ENCODE results near the gene MBD3L2B.
"Not testable (repeated sequence)": the region's sequence is repeated elsewhere in the genome, so short reads cannot be mapped to it uniquely, and the experiment has no call there.

The MBD3L2B gene

GRCh38 chr19:7021331-7021730 lies at the start of gene MBD3L2B:
Gene MBD3L2B, minus strand, starts transcription at chr19:7021431. Its CDS starts 34 bp downstream, at chr19:7021397.
- not testable (repeated sequence) for H3K9me3 ChIP-seq (ENCODE audit: insufficient read depth, low read length); H3K4me3 ChIP-seq (ENCODE audit: insufficient read length, low read depth); DNase-seq (ENCODE audit: low read depth, low spot score); H3K36me3 ChIP-seq (ENCODE audit: insufficient read depth, insufficient read length, low read length); H3K4me1 ChIP-seq (ENCODE audit: insufficient read depth, insufficient read length); H3K9ac ChIP-seq (ENCODE audit: insufficient read length, low read depth); H3K27me3 ChIP-seq (ENCODE audit: insufficient read depth, insufficient read length)

DNA sequence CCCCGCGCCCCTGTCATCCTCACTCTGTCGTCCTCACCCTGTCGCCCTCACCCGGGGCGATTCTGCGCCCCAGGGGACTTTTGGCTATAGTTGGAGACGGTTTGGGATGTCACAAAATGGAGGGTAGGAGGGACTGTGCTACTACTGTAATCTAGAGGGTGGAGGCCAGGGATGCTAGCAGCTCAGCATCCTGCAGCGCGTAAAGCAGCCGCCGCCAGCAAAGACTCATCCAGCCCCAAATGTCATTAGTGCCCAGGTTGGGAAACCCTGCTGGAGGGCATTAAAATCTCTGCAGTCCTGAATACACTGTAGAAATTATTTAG lies 48.6 kb upstream of the MBD3L2B start:
- peak overlapping the region; percentile 97 for H3K4me3 ChIP-seq (ENCODE audit: insufficient read length, low read depth)

GRCh38 chr19:7069042-7069903 lies 48.0 kb upstream of the MBD3L2B start, which contains the start of gene ZNF557:
Gene ZNF557, plus strand, starts transcription at chr19:7069703. Its CDS starts 5,372 bp downstream, at chr19:7075075.
- DNase-seq (ENCODE audit: low read depth, low spot score): peak; percentile 97
- Histone ChIP-seq H3K9ac (ENCODE audit: insufficient read length, low read depth) (peak within 1 kb of the TSS; percentile 92), H3K36me3 (ENCODE audit: insufficient read depth, insufficient read length, low read length) (peaks cover 28% of the 10 kb centered on the region), H3K27me3 (ENCODE audit: insufficient read depth, insufficient read length) (no peaks in the 10 kb centered on the region), H3K4me1 (ENCODE audit: insufficient read depth, insufficient read length) (no peaks in the 10 kb centered on the region), H3K4me3 (ENCODE audit: insufficient read length, low read depth) (peak within 1 kb of the TSS; percentile 97), H3K9me3 (ENCODE audit: insufficient read depth, low read length) (peaks cover 13% of the 10 kb centered on the region; the same call in 1 of the 2 replicates)
- TF ChIP-seq YY1 (IDR thresholded peaks at IDR 0.05; ENCODE audit: insufficient read depth, insufficient read length) (no peak), ZNF274 (IDR thresholded peaks at IDR 0.05; ENCODE audit: low read depth, low read length) (no peak), SUZ12 (IDR thresholded peaks at IDR 0.05; ENCODE audit: extremely low read depth, insufficient read depth, insufficient read length) (no peak)

More for the DNA sequence above, 48.6 kb upstream of the MBD3L2B start:
- H3K9me3 ChIP-seq (ENCODE audit: insufficient read depth, low read length): peaks cover 13% of the 10 kb centered on the region; the same call in 1 of the 2 replicates
- TF ChIP-seq ZNF274 (IDR thresholded peaks at IDR 0.05; ENCODE audit: low read depth, low read length): no peak
- TF ChIP-seq SUZ12 (IDR thresholded peaks at IDR 0.05; ENCODE audit: extremely low read depth, insufficient read depth, insufficient read length): no peak
- TF ChIP-seq YY1 (IDR thresholded peaks at IDR 0.05; ENCODE audit: insufficient read depth, insufficient read length): no peak
- H3K4me1 ChIP-seq (ENCODE audit: insufficient read depth, insufficient read length): no peaks in the 10 kb centered on the region
- H3K27me3 ChIP-seq (ENCODE audit: insufficient read depth, insufficient read length): no peaks in the 10 kb centered on the region
- peaks cover 34% of the 10 kb centered on the region for H3K36me3 ChIP-seq (ENCODE audit: insufficient read depth, insufficient read length, low read length)
- H3K9ac ChIP-seq (ENCODE audit: insufficient read length, low read depth): peak overlapping the region; percentile 92
- no peak for DNase-seq (ENCODE audit: low read depth, low spot score)

DNA sequence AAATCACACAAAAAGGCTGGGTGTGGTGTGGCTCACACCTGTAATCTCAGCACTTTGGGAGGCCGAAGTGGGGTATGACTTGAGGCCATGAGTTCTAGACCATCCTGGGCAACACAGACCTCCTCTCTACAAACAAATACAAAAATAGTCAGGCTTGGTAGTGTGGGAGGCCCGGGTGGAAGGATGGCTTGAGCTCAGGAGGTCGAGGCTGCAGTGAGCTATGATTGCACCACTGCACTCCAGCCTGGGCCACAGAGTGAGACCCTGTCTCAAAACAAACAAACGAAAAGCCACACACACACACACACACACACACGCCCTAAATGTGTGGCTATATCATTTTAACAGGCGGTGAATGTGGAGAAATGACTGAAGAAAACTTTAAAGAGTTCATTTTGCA lies 47.4 kb upstream of the MBD3L2B start:
- H3K9me3 ChIP-seq (ENCODE audit: insufficient read depth, low read length): peaks cover 13% of the 10 kb centered on the region; the same call in 1 of the 2 replicates
- H3K4me1 ChIP-seq (ENCODE audit: insufficient read depth, insufficient read length): no peaks in the 10 kb centered on the region
- no peak overlapping the region for H3K4me3 ChIP-seq (ENCODE audit: insufficient read length, low read depth)
- H3K27me3 ChIP-seq (ENCODE audit: insufficient read depth, insufficient read length): no peaks in the 10 kb centered on the region
- TF ChIP-seq ZNF274 (IDR thresholded peaks at IDR 0.05; ENCODE audit: low read depth, low read length) (no peak), SUZ12 (IDR thresholded peaks at IDR 0.05; ENCODE audit: extremely low read depth, insufficient read depth, insufficient read length) (no peak), YY1 (IDR thresholded peaks at IDR 0.05; ENCODE audit: insufficient read depth, insufficient read length) (no peak)
- no peak for DNase-seq (ENCODE audit: low read depth, low spot score)
- peaks cover 26% of the 10 kb centered on the region for H3K36me3 ChIP-seq (ENCODE audit: insufficient read depth, insufficient read length, low read length)
- no peak overlapping the region for H3K9ac ChIP-seq (ENCODE audit: insufficient read length, low read depth)

DNA sequence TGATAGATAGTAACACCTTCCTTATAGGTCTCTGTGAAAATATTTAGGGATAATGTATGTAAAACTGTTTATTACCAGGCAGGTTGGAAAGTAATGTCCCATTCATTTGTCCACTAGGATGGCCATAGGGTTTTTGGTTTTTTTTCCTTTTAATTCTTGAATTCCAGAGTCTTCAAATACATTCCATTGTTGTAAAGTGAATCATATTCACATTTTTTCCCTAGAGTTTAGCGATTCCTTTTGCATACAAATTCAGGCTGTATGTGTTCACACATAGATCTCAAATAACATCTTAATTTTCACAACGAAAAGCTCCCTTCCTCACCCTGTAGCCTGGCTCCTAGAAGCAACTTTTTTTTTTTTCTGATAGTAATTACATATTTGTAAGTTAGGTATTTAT lies 46.5 kb upstream of the MBD3L2B start:
- Histone ChIP-seq H3K4me3 (ENCODE audit: insufficient read length, low read depth) (no peak overlapping the region), H3K9me3 (ENCODE audit: insufficient read depth, low read length) (peaks cover 13% of the 10 kb centered on the region; the same call in 1 of the 2 replicates), H3K27me3 (ENCODE audit: insufficient read depth, insufficient read length) (no peaks in the 10 kb centered on the region), H3K9ac (ENCODE audit: insufficient read length, low read depth) (no peak overlapping the region), H3K4me1 (ENCODE audit: insufficient read depth, insufficient read length) (no peaks in the 10 kb centered on the region), H3K36me3 (ENCODE audit: insufficient read depth, insufficient read length, low read length) (peaks cover 18% of the 10 kb centered on the region)
- DNase-seq (ENCODE audit: low read depth, low spot score): no peak
- TF ChIP-seq ZNF274 (IDR thresholded peaks at IDR 0.05; ENCODE audit: low read depth, low read length) (no peak), YY1 (IDR thresholded peaks at IDR 0.05; ENCODE audit: insufficient read depth, insufficient read length) (no peak), SUZ12 (IDR thresholded peaks at IDR 0.05; ENCODE audit: extremely low read depth, insufficient read depth, insufficient read length) (no peak)

GRCh38 chr19:7067122-7067521 lies 45.9 kb upstream of the MBD3L2B start:
- Histone ChIP-seq H3K9me3 (ENCODE audit: insufficient read depth, low read length) (peaks cover 13% of the 10 kb centered on the region; the same call in 1 of the 2 replicates), H3K36me3 (ENCODE audit: insufficient read depth, insufficient read length, low read length) (peaks cover 12% of the 10 kb centered on the region)
- H3K27me3 ChIP-seq (ENCODE audit: insufficient read depth, insufficient read length); H3K4me1 ChIP-seq (ENCODE audit: insufficient read depth, insufficient read length); H3K4me3 ChIP-seq (ENCODE audit: insufficient read length, low read depth); H3K9ac ChIP-seq (ENCODE audit: insufficient read length, low read depth): not testable (repeated sequence)
- peak; percentile 49 for DNase-seq (ENCODE audit: low read depth, low spot score)

GRCh38 chr19:7063764-7064418 lies 42.7 kb upstream of the MBD3L2B start:
- H3K4me3 ChIP-seq (ENCODE audit: insufficient read length, low read depth): no peak overlapping the region
- H3K9me3 ChIP-seq (ENCODE audit: insufficient read depth, low read length): peaks cover 13% of the 10 kb centered on the region; the same call in 1 of the 2 replicates
- H3K4me1 ChIP-seq (ENCODE audit: insufficient read depth, insufficient read length): no peaks in the 10 kb centered on the region
- TF ChIP-seq SUZ12 (IDR thresholded peaks at IDR 0.05; ENCODE audit: extremely low read depth, insufficient read depth, insufficient read length) (no peak), ZNF274 (IDR thresholded peaks at IDR 0.05; ENCODE audit: low read depth, low read length) (no peak), YY1 (IDR thresholded peaks at IDR 0.05; ENCODE audit: insufficient read depth, insufficient read length) (no peak)
- no peaks in the 10 kb centered on the region for H3K36me3 ChIP-seq (ENCODE audit: insufficient read depth, insufficient read length, low read length)
- H3K9ac ChIP-seq (ENCODE audit: insufficient read length, low read depth): no peak overlapping the region
- no peak for DNase-seq (ENCODE audit: low read depth, low spot score)
- no peaks in the 10 kb centered on the region for H3K27me3 ChIP-seq (ENCODE audit: insufficient read depth, insufficient read length)
